Measurements from ENCODE around the gene KRT76.

The KRT76 gene

DNA sequence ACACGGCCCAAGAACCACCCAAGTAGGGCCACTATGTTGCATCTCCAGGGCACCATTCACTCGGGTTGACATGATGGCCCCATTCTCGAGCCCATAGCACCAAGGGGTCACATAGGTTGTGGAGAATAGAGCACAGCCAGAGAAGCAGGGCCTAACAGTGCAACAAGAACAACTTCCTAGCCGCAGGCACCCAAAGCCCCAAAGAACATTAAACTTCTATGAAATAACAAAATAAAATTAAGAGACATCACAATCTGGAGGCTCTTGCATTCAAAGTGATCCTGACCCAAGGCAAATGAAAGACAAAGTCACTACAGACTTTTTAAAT lies 34.9 kb upstream of the KRT76 start:
- Histone ChIP-seq H3K36me3 (ENCODE audit: control insufficient read depth, insufficient read depth, low read length) (no peaks in the 10 kb centered on the region), H3K4me3 (ENCODE audit: low read depth, low read length) (no peak overlapping the region), H3K9ac (ENCODE audit: low read length) (no peak overlapping the region), H3K27ac (ENCODE audit: low read depth, low read length) (no peak overlapping the region), H3K27me3 (ENCODE audit: control insufficient read depth, insufficient read depth, low read length) (peaks cover 9% of the 10 kb centered on the region; the same call in 1 of the 2 replicates), H3K9me3 (ENCODE audit: control insufficient read depth, insufficient read depth, low read depth, low read length) (no peaks in the 10 kb centered on the region), H3K4me1 (ENCODE audit: control insufficient read depth, insufficient read depth, low read length) (no peaks in the 10 kb centered on the region)

DNA sequence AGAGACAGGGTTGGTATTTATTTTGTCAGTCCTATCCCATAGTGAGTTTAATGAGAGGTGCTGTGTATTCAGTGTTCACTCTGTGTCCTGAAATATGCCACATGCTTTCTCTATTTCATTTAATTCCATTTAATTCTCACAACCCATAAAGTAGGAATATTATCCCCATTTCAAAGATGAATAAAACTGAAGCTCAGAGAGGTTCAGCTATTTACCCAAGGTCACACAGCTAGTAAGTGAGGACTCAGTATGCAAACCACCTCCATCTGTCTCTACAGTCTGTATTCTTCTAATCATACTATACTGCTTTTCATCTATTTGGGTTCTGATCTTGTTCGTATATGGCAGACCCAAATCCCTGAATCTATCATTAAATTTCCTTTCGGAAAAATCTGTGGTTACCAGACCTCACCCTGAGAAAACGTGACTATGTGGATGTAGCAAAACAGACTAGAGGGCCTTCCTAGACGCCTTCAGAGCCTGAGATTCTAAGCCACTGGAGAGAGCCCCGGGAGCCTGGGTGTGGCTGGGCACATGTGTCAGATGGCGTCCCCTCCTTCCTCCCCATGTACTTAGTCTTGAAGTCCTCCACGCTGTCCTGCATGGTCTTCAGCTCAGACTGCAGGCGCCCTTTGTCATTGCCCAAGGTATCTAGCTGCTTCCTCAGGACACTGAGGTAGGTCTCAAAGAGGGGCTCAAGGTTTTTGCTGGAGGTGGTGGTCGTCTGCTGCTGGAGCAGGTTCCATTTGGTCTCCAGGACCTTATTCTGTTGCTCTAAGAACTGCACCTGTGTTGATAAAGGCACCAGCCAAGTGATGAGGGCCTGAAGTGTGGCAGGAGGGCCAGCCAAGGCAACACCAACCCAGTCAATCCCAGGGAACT lies 34.3 kb upstream of the KRT76 start:
- no peaks in the 10 kb centered on the region for H3K9me3 ChIP-seq (ENCODE audit: control insufficient read depth, insufficient read depth, low read depth, low read length)
- peaks cover 9% of the 10 kb centered on the region; the same call in 1 of the 2 replicates for H3K27me3 ChIP-seq (ENCODE audit: control insufficient read depth, insufficient read depth, low read length)
- H3K9ac ChIP-seq (ENCODE audit: low read length): no peak overlapping the region
- H3K27ac ChIP-seq (ENCODE audit: low read depth, low read length): no peak overlapping the region
- H3K36me3 ChIP-seq (ENCODE audit: control insufficient read depth, insufficient read depth, low read length): no peaks in the 10 kb centered on the region
- no peak overlapping the region for H3K4me3 ChIP-seq (ENCODE audit: low read depth, low read length)
- H3K4me1 ChIP-seq (ENCODE audit: control insufficient read depth, insufficient read depth, low read length): no peaks in the 10 kb centered on the region

DNA sequence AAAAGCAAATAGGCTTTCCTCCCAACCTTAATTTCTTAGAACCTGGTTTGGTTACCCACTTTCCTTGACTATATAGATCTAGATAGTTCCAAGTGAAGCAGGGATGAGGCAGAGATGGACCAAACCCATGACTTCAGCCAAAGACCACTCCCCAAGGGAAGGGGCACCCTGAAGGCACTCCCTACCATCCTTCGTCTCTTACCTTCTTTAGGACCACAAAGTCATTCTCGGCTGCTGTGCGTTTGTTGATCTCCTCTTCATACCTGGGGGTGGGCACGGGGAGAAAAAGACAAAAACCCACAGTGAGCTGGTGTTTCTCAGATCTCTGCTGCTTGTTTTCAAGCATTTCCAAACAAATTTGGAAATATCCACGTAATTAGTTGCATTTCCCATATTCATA lies 33.4 kb upstream of the KRT76 start:
- Histone ChIP-seq H3K9ac (ENCODE audit: low read length) (no peak overlapping the region), H3K27me3 (ENCODE audit: control insufficient read depth, insufficient read depth, low read length) (peaks cover 9% of the 10 kb centered on the region; the same call in 1 of the 2 replicates), H3K9me3 (ENCODE audit: control insufficient read depth, insufficient read depth, low read depth, low read length) (no peaks in the 10 kb centered on the region), H3K4me1 (ENCODE audit: control insufficient read depth, insufficient read depth, low read length) (peaks cover 2% of the 10 kb centered on the region; the same call in 1 of the 2 replicates), H3K27ac (ENCODE audit: low read depth, low read length) (no peak overlapping the region), H3K4me3 (ENCODE audit: low read depth, low read length) (no peak overlapping the region), H3K36me3 (ENCODE audit: control insufficient read depth, insufficient read depth, low read length) (no peaks in the 10 kb centered on the region)

DNA sequence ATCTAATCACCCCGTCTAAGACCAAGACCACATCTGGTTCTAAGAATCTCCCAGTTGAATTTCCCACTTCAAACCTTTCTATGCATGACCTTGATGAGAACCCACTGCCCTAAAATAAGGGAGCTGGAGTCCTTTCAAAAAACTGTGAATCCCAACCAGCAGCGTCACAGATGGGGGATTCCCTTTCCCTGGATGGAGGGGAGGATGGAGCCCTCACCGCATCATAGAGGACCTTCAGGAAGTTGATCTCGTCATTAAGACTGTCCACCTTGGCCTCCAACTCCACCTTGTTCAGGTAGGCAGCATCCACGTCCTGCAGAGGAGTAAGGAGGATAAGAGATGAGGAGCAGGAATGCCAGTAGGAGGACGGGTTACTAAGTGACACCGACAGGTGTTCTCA lies 32.0 kb upstream of the KRT76 start:
- Histone ChIP-seq H3K27me3 (ENCODE audit: control insufficient read depth, insufficient read depth, low read length) (peaks cover 9% of the 10 kb centered on the region; the same call in 1 of the 2 replicates), H3K9ac (ENCODE audit: low read length) (no peak overlapping the region), H3K36me3 (ENCODE audit: control insufficient read depth, insufficient read depth, low read length) (no peaks in the 10 kb centered on the region), H3K4me3 (ENCODE audit: low read depth, low read length) (no peak overlapping the region), H3K27ac (ENCODE audit: low read depth, low read length) (no peak overlapping the region), H3K4me1 (ENCODE audit: control insufficient read depth, insufficient read depth, low read length) (peaks cover 10% of the 10 kb centered on the region), H3K9me3 (ENCODE audit: control insufficient read depth, insufficient read depth, low read depth, low read length) (no peaks in the 10 kb centered on the region)

DNA sequence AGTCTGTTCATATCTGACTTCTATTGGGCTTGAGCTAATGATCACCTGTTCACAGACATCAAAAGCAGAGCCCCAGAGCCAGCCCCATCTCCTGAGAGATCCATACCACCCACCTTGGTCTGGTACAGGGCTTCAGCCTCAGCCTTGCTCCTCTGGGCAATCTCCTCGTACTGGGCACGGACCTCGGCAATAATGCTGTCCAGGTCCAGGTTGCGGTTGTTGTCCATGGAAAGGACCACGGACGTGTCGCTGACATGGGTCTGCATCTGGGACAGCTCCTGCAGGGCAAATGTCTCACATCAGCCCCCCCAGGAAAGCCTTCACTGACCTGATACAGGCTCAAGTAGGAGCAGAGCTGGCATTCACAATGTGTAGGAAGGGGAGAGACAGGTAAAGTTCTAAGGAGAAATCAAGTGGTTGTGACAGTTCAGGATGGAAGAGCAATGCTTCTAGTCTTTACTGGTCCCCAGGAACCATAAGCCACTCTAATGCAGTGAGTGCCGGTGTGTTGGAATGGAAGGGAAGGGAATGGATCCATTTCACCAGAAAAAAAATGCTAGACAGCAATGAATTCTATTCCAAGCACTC lies 31.5 kb upstream of the KRT76 start:
- no peak overlapping the region for H3K9ac ChIP-seq (ENCODE audit: low read length)
- H3K9me3 ChIP-seq (ENCODE audit: control insufficient read depth, insufficient read depth, low read depth, low read length): no peaks in the 10 kb centered on the region
- peaks cover 9% of the 10 kb centered on the region; the same call in 1 of the 2 replicates for H3K27me3 ChIP-seq (ENCODE audit: control insufficient read depth, insufficient read depth, low read length)
- no peak overlapping the region for H3K27ac ChIP-seq (ENCODE audit: low read depth, low read length)
- H3K4me3 ChIP-seq (ENCODE audit: low read depth, low read length): no peak overlapping the region
- H3K36me3 ChIP-seq (ENCODE audit: control insufficient read depth, insufficient read depth, low read length): no peaks in the 10 kb centered on the region
- H3K4me1 ChIP-seq (ENCODE audit: control insufficient read depth, insufficient read depth, low read length): peaks cover 10% of the 10 kb centered on the region

GRCh38 chr12:52807544-52808470 lies 30.7 kb upstream of the KRT76 start:
- Histone ChIP-seq H3K4me1 (ENCODE audit: control insufficient read depth, insufficient read depth, low read length) (peaks cover 10% of the 10 kb centered on the region), H3K36me3 (ENCODE audit: control insufficient read depth, insufficient read depth, low read length) (no peaks in the 10 kb centered on the region), H3K9me3 (ENCODE audit: control insufficient read depth, insufficient read depth, low read depth, low read length) (no peaks in the 10 kb centered on the region), H3K4me3 (ENCODE audit: low read depth, low read length) (no peak overlapping the region), H3K9ac (ENCODE audit: low read length) (no peak overlapping the region), H3K27me3 (ENCODE audit: control insufficient read depth, insufficient read depth, low read length) (peaks cover 9% of the 10 kb centered on the region; the same call in 1 of the 2 replicates), H3K27ac (ENCODE audit: low read depth, low read length) (no peak overlapping the region)

DNA sequence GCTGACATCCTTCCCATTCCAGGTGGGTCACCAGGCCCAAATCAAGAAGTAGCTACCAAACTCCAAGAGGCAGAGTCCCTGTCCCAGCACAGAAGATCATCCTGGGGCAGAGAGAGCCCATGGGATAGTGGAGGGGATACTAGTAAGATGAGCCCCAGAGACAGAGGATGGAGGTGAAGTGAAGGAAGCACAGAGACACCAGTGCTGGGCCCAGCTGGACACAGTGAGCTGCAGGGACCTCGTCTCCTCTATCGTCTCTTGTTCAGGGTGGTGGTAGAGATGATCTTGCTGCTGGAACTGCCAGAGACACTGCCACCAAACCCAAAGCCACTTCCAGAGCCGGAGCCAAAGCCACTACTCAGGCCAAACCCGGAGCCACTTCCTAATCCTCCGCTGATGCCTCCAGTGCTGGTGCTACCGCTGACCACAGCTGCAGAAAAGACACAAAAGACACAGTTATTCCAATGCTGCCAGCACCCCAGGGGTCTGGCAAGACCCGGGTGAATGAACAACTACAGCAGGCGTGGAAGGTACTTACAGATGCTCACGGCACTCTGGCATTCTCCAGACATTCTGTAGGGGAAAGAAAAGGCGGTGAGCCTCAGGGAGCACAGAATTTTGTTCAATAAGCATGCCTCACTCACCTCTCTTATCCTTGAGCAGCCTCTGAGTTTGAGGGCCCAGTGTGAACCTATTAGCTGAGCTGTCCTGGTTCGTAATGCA lies 29.8 kb upstream of the KRT76 start:
- H3K36me3 ChIP-seq (ENCODE audit: control insufficient read depth, insufficient read depth, low read length): no peaks in the 10 kb centered on the region
- H3K4me1 ChIP-seq (ENCODE audit: control insufficient read depth, insufficient read depth, low read length): peaks cover 10% of the 10 kb centered on the region
- no peaks in the 10 kb centered on the region for H3K9me3 ChIP-seq (ENCODE audit: control insufficient read depth, insufficient read depth, low read depth, low read length)
- H3K4me3 ChIP-seq (ENCODE audit: low read depth, low read length): no peak overlapping the region
- no peak overlapping the region for H3K27ac ChIP-seq (ENCODE audit: low read depth, low read length)
- H3K9ac ChIP-seq (ENCODE audit: low read length): no peak overlapping the region
- peaks cover 9% of the 10 kb centered on the region; the same call in 1 of the 2 replicates for H3K27me3 ChIP-seq (ENCODE audit: control insufficient read depth, insufficient read depth, low read length)

- Histone ChIP-seq H3K27me3 (ENCODE audit: control insufficient read depth, insufficient read depth, low read length) (peaks cover 9% of the 10 kb centered on the region; the same call in 1 of the 2 replicates), H3K36me3 (ENCODE audit: control insufficient read depth, insufficient read depth, low read length) (no peaks in the 10 kb centered on the region), H3K9ac (ENCODE audit: low read length) (no peak overlapping the region), H3K4me3 (ENCODE audit: low read depth, low read length) (no peak overlapping the region), H3K9me3 (ENCODE audit: control insufficient read depth, insufficient read depth, low read depth, low read length) (no peaks in the 10 kb centered on the region), H3K27ac (ENCODE audit: low read depth, low read length) (no peak overlapping the region), H3K4me1 (ENCODE audit: control insufficient read depth, insufficient read depth, low read length) (peaks cover 10% of the 10 kb centered on the region)
Observed at GRCh38 chr12:52806169-52806811, 29.1 kb upstream of the KRT76 start.

GRCh38 chr12:52805739-52806138 lies 28.6 kb upstream of the KRT76 start:
- Histone ChIP-seq H3K36me3 (ENCODE audit: control insufficient read depth, insufficient read depth, low read length) (no peaks in the 10 kb centered on the region), H3K4me1 (ENCODE audit: control insufficient read depth, insufficient read depth, low read length) (peaks cover 10% of the 10 kb centered on the region), H3K9me3 (ENCODE audit: control insufficient read depth, insufficient read depth, low read depth, low read length) (no peaks in the 10 kb centered on the region)

DNA sequence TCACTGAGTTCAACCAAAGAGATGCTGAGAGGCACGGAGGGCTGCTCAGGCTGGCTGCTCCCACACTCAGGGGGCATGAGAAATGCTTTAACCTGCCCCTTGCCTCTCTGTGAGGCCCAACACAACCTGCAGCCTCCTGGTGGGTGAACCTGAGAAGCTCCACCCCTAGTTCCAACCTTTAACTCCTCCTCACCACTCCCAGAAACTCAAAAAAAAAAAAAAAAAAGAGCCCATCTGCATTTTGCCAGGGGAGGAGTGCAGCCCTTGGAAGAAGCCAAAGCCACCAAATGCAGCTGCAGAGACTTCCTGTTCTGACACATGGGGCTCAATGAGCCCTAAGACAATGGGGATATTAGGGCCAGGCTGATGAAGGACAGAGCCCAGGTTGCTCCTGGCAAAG lies 27.9 kb upstream of the KRT76 start:
- Histone ChIP-seq H3K4me1 (ENCODE audit: control insufficient read depth, insufficient read depth, low read length) (peaks cover 15% of the 10 kb centered on the region), H3K4me3 (ENCODE audit: low read depth, low read length) (no peak overlapping the region), H3K9ac (ENCODE audit: low read length) (no peak overlapping the region), H3K27me3 (ENCODE audit: control insufficient read depth, insufficient read depth, low read length) (peaks cover 9% of the 10 kb centered on the region; the same call in 1 of the 2 replicates), H3K36me3 (ENCODE audit: control insufficient read depth, insufficient read depth, low read length) (no peaks in the 10 kb centered on the region), H3K9me3 (ENCODE audit: control insufficient read depth, insufficient read depth, low read depth, low read length) (no peaks in the 10 kb centered on the region), H3K27ac (ENCODE audit: low read depth, low read length) (no peak overlapping the region)

More at GRCh38 chr12:52805739-52806138, 28.6 kb upstream of the KRT76 start:
- H3K9ac ChIP-seq (ENCODE audit: low read length): no peak overlapping the region
- no peak overlapping the region for H3K27ac ChIP-seq (ENCODE audit: low read depth, low read length)
- peaks cover 9% of the 10 kb centered on the region; the same call in 1 of the 2 replicates for H3K27me3 ChIP-seq (ENCODE audit: control insufficient read depth, insufficient read depth, low read length)
- H3K4me3 ChIP-seq (ENCODE audit: low read depth, low read length): no peak overlapping the region
